Loucy (cell line): Measurements from ENCODE around the gene LNPK.

Experiments used
- H2AFZ ChIP-seq: fragments of 200-600 bp; sonication (generic); 2 replicates; pipeline ENCODE4 v1.6.0; 2016; ENCODE audit warnings: antibody characterized with exemption, mild to moderate bottlenecking, low read length, moderate library complexity
- H3F3A ChIP-seq: fragments of 200-600 bp; 2 replicates; pipeline ENCODE4 v1.6.0; 2016; ENCODE audit warnings: antibody characterized with exemption, low read depth, mild to moderate bottlenecking
- H3K27me3 ChIP-seq: fragments of 200-600 bp; sonication (generic); 2 replicates; pipeline ENCODE4 v1.6.1; 2014; ENCODE audit warnings: low read length, mild to moderate bottlenecking; ENCODE audit not compliant: insufficient read depth, poor library complexity, severe bottlenecking
- H3K36me3 ChIP-seq: fragments of 200-600 bp; sonication (generic); 2 replicates; pipeline ENCODE4 v1.6.1; 2016; ENCODE audit warnings: low read length; ENCODE audit not compliant: insufficient read depth
- H3K4me1 ChIP-seq: fragments of 200-600 bp; sonication (generic); 2 replicates; pipeline ENCODE4 v1.5.1; 2014; ENCODE audit warnings: low read length, mild to moderate bottlenecking; ENCODE audit not compliant: insufficient read depth, poor library complexity, severe bottlenecking
- H3K4me2 ChIP-seq: fragments of 200-600 bp; sonication (generic); 2 replicates; pipeline ENCODE4 v1.6.0; 2014; ENCODE audit warnings: antibody characterized with exemption, low read length, low read depth, mild to moderate bottlenecking; ENCODE audit not compliant: poor library complexity, severe bottlenecking
- H3K4me3 ChIP-seq: fragments of 200-600 bp; sonication (generic); 2 replicates; pipeline ENCODE4 v1.5.1; 2014; ENCODE audit warnings: low read length, mild to moderate bottlenecking, mixed read lengths; ENCODE audit not compliant: poor library complexity, severe bottlenecking
- H3K79me2 ChIP-seq: fragments of 200-600 bp; sonication (generic); 2 replicates; pipeline ENCODE4 v1.6.1; 2014; ENCODE audit warnings: low read length; ENCODE audit not compliant: insufficient read depth
- H3K9ac ChIP-seq: fragments of 200-600 bp; sonication (generic); 2 replicates; pipeline ENCODE4 v1.6.0; 2014; ENCODE audit warnings: mild to moderate bottlenecking, low read depth, low read length, moderate library complexity; ENCODE audit not compliant: poor library complexity, severe bottlenecking
- H3K9me2 ChIP-seq: fragments of 200-600 bp; sonication (generic); replicated peaks from 2 replicates; pipeline ENCODE4 v1.6.1; 2016; ENCODE audit warnings: low read depth, low read length, mixed read lengths
- H3K9me3 ChIP-seq: fragments of 200-600 bp; sonication (generic); 2 replicates; pipeline ENCODE4 v1.6.1; 2014; ENCODE audit warnings: mild to moderate bottlenecking, antibody characterized with exemption, low read length, low read depth; ENCODE audit not compliant: insufficient read depth
- H4K20me1 ChIP-seq: fragments of 200-600 bp; sonication (generic); 2 replicates; pipeline ENCODE4 v1.6.0; 2014; ENCODE audit warnings: antibody characterized with exemption, low read length, mild to moderate bottlenecking; ENCODE audit not compliant: insufficient read depth, poor library complexity, severe bottlenecking
- EZH2phosphoT487 ChIP-seq: fragments of 200-600 bp; IDR thresholded peaks from 2 replicates; pipeline ENCODE4 v1.6.1; 2018; ENCODE audit warnings: antibody characterized with exemption, mild to moderate bottlenecking, moderate library complexity, borderline replicate concordance
- TF ChIP-seq, protein P1 (sequence below): fragments of 200-600 bp; sonication (generic); conservative IDR thresholded peaks from 2 replicates; pipeline ENCODE4 v1.5.1; 2014; ENCODE audit warnings: mild to moderate bottlenecking, antibody characterized with exemption, low read length

LNPK gene, protein sequence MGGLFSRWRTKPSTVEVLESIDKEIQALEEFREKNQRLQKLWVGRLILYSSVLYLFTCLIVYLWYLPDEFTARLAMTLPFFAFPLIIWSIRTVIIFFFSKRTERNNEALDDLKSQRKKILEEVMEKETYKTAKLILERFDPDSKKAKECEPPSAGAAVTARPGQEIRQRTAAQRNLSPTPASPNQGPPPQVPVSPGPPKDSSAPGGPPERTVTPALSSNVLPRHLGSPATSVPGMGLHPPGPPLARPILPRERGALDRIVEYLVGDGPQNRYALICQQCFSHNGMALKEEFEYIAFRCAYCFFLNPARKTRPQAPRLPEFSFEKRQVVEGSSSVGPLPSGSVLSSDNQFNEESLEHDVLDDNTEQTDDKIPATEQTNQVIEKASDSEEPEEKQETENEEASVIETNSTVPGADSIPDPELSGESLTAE

DNA sequence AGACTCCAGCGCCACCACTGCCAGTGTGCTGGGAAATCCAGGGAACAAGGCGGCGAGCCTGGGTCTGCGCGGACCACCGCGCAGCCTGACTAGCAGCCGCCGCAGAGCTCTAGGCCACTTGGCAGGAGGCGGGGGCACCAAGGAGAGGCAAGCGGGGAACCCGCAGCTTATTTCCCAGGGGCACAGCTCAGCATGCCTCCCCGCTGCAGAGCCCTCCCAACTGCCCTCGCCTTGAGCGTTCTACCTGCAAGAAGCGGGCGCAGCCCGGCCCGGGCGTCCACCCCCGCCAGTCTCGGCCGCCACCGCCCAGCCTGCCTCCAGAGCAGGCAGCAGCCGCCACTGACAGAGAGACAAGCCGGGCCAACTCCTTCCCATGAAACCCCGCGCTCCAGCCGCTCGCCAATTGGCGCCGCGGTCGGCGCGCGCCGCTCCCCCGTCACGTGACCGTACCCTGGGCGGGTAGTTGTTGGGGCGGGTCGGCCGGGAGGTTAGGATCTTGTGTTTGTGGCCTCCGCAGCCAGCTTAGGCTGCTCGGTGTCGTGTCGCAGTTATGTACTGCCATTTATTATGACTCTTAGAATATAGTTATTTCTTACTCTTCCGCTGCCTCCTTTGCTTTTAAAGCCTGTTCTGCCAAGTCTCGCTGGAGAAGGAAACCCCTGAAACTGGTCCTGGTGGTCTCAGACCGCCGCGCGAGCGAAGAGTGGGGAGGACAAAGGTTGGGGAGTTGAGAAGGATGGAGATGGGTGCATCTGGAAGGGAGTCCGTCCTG is at the start of gene LNPK:
Gene LNPK, minus strand, starts transcription at position 352 of the 772 bp plus-strand sequence. CDS start 6,683 bp downstream, outside the sequence.
- Histone ChIP-seq H4K20me1 (peaks cover 25% of the 10 kb centered on the region), H3K4me3 (peak within 1 kb of the TSS; percentile 86), H3K9ac (peak within 1 kb of the TSS; percentile 86), H2AFZ (peak within 1 kb of the TSS; percentile 97), H3F3A (no peaks in the 10 kb centered on the region), H3K27me3 (no peaks in the 10 kb centered on the region), H3K4me2 (peak within 1 kb of the TSS; percentile 87), H3K9me3 (no peaks in the 10 kb centered on the region), H3K9me2 (no peaks in the 10 kb centered on the region), H3K79me2 (peaks cover 48% of the 10 kb centered on the region), H3K4me1 (peaks cover 46% of the 10 kb centered on the region), H3K36me3 (no peaks in the 10 kb centered on the region)
- TF ChIP-seq, protein P1, sequence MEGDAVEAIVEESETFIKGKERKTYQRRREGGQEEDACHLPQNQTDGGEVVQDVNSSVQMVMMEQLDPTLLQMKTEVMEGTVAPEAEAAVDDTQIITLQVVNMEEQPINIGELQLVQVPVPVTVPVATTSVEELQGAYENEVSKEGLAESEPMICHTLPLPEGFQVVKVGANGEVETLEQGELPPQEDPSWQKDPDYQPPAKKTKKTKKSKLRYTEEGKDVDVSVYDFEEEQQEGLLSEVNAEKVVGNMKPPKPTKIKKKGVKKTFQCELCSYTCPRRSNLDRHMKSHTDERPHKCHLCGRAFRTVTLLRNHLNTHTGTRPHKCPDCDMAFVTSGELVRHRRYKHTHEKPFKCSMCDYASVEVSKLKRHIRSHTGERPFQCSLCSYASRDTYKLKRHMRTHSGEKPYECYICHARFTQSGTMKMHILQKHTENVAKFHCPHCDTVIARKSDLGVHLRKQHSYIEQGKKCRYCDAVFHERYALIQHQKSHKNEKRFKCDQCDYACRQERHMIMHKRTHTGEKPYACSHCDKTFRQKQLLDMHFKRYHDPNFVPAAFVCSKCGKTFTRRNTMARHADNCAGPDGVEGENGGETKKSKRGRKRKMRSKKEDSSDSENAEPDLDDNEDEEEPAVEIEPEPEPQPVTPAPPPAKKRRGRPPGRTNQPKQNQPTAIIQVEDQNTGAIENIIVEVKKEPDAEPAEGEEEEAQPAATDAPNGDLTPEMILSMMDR = no peak
- TF ChIP-seq EZH2phosphoT487 = no peak

DNA sequence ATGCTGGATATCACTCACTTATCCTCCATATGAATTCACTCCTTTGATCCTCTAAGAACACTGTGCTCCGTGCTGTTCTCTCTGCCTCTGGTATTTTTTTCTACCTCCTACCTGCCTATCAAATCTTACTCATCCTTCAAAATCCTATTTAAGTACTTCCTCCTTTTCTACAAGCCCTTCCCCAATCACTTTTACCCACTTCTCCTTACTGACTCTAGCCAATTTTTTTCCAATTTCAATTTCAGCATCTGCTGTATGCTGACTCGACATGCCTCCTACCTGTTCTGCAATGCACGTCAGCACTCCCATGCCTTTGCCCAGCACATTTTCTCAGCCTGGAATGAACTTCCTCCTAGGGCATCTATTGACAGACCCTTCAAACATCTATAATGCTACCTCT is 37.3 kb upstream of the LNPK start:
- H3K27me3 ChIP-seq = no peaks in the 10 kb centered on the region
- H3K4me2 ChIP-seq = no peak overlapping the region
- H2AFZ ChIP-seq = peak overlapping the region; percentile 46; the same call in 1 of the 2 replicates
- H3K9me3 ChIP-seq = no peaks in the 10 kb centered on the region
- H3K9ac ChIP-seq = no peak overlapping the region
- H4K20me1 ChIP-seq = no peaks in the 10 kb centered on the region
- H3K79me2 ChIP-seq = no peaks in the 10 kb centered on the region
- no peaks in the 10 kb centered on the region for H3K36me3 ChIP-seq
- H3K4me3 ChIP-seq = no peak overlapping the region
- H3F3A ChIP-seq = no peaks in the 10 kb centered on the region
- TF ChIP-seq, protein P1 = no peak
- no peak for TF ChIP-seq EZH2phosphoT487
- H3K4me1 ChIP-seq = no peaks in the 10 kb centered on the region
- no peaks in the 10 kb centered on the region for H3K9me2 ChIP-seq

DNA sequence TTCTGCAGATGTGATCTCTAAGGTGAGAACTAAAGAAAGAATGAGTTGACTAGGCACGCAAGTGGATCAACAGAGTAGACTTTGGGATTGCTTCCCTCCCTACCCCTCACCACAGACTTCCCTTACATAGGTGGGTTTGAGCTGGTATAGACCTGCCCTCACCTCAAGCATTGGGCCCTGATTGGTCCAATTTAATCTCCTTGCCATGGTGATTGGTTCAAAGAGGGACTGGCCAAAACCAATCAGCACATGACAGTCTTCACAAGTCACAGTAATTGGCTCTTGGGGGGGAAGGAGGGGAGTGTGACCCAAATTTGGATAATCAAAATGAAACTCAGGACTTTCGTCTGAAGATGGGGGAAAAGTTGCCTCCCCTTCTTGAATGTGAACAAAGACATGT is 36.6 kb upstream of the LNPK start:
- no peaks in the 10 kb centered on the region for H3K9me3 ChIP-seq
- no peaks in the 10 kb centered on the region for H3K9me2 ChIP-seq
- no peak overlapping the region for H3K4me2 ChIP-seq
- TF ChIP-seq, protein P1 = no peak
- no peak for TF ChIP-seq EZH2phosphoT487
- no peak overlapping the region for H3K9ac ChIP-seq
- no peaks in the 10 kb centered on the region for H3K4me1 ChIP-seq
- no peaks in the 10 kb centered on the region for H3K27me3 ChIP-seq
- peak overlapping the region; percentile 46 for H2AFZ ChIP-seq
- H3K79me2 ChIP-seq = no peaks in the 10 kb centered on the region
- no peaks in the 10 kb centered on the region for H3F3A ChIP-seq
- no peak overlapping the region for H3K4me3 ChIP-seq
- no peaks in the 10 kb centered on the region for H3K36me3 ChIP-seq
- H4K20me1 ChIP-seq = no peaks in the 10 kb centered on the region
